ENCODE measurements around the gene TBX6.

GRCh38 chr16:30112197-30113030 lies 20.7 kb upstream of the TBX6 start:
- TF ChIP-seq CTCF (IDR thresholded peaks at IDR 0.05; ENCODE audit: poor library complexity, severe bottlenecking) (no peak), REST (IDR thresholded peaks at IDR 0.05; ENCODE audit: borderline replicate concordance) (no peak), RAD21 (conservative IDR thresholded peaks at IDR 0.05) (no peak), TAF1 (IDR thresholded peaks at IDR 0.05; ENCODE audit: low read depth) (no peak), EZH2 (IDR thresholded peaks at IDR 0.05; ENCODE audit: borderline replicate concordance, insufficient read depth, low read length, poor library complexity, severe bottlenecking) (no peak)

Measured in neural cell (in vitro differentiated cells).